Thymus (tissue), 11 donors: ENCODE results near the gene ACTN4. TPM values are rescaled to one million over a fixed set of nuclear protein-coding genes. Genes with fewer than 3 reads are reported as not detected.
A peak's percentile ranks its signal among the peaks of the same experiment; 100 is the strongest.
"Not testable (repeated sequence)": the region's sequence is repeated elsewhere in the genome, so short reads cannot be mapped to it uniquely, and the experiment has no call there.

Experiments
- DNase-seq, 9 donors: peaks; one replicate each; pipeline ENCODE4 v3.0.0-alpha.2; 2013; ENCODE audit warnings: low spot score in 9 of 9, low read depth in 6 of 9, missing footprints in 1 of 9
- H3K27ac ChIP-seq, 2 donors: one replicate each; pipeline ENCODE4 v1.5.1; 2013; ENCODE audit warnings: control low read depth in 1 of 2, low read depth in 1 of 2, low read length in 1 of 2, mild to moderate bottlenecking in 1 of 2, moderate library complexity in 1 of 2
- H3K27me3 ChIP-seq, 2 donors: one replicate each; pipeline ENCODE4 v1.5.1; 2013; ENCODE audit warnings: low read length in 1 of 2; ENCODE audit not compliant: control insufficient read depth in 2 of 2, insufficient read depth in 1 of 2
- H3K36me3 ChIP-seq, 2 donors: one replicate each; pipeline ENCODE4 v1.5.1; 2013; ENCODE audit warnings: low read length in 1 of 2, mild to moderate bottlenecking in 1 of 2, moderate library complexity in 1 of 2; ENCODE audit not compliant: control insufficient read depth in 2 of 2, insufficient read depth in 2 of 2
- H3K4me1 ChIP-seq, 2 donors: one replicate each; pipeline ENCODE4 v1.5.1; 2013; ENCODE audit warnings: low read length in 2 of 2; ENCODE audit not compliant: control insufficient read depth in 2 of 2, insufficient read depth in 2 of 2
- H3K4me3 ChIP-seq, 2 donors: one replicate each; pipeline ENCODE4 v1.5.1; 2013; ENCODE audit warnings: low read length in 2 of 2, control low read depth in 1 of 2, mild to moderate bottlenecking in 1 of 2
- H3K9me3 ChIP-seq, 2 donors: one replicate each; pipeline ENCODE4 v1.5.1; 2013; ENCODE audit warnings: low read length in 1 of 2, mild to moderate bottlenecking in 1 of 2; ENCODE audit not compliant: control insufficient read depth in 2 of 2, insufficient read depth in 1 of 2
- WGBS: extraction: QIAGEN DNeasy Blood & Tissue Kit; methylation state at CpG from one replicate; pipeline ENCODE4 v1.1.7; 2013; 5-methylcytosine and 5-hydroxymethylcytosine counted together
- polyA plus RNA-seq: library from polyadenylated mRNA; stranded (reverse); fragments of 200-250 nt; gene quantifications from one replicate; pipeline ENCODE4 v1.2.3, GENCODE V29; 2013
- total RNA-seq: library from RNA; stranded (reverse); fragments of 120-200 nt; gene quantifications from one replicate; pipeline ENCODE4 v1.2.4, GENCODE V29; 2013
- donor health status: healthy.

The ACTN4 gene
- total and polyA plus RNA-seq, 2 donors, result 23.8 to 124 TPM

DNA sequence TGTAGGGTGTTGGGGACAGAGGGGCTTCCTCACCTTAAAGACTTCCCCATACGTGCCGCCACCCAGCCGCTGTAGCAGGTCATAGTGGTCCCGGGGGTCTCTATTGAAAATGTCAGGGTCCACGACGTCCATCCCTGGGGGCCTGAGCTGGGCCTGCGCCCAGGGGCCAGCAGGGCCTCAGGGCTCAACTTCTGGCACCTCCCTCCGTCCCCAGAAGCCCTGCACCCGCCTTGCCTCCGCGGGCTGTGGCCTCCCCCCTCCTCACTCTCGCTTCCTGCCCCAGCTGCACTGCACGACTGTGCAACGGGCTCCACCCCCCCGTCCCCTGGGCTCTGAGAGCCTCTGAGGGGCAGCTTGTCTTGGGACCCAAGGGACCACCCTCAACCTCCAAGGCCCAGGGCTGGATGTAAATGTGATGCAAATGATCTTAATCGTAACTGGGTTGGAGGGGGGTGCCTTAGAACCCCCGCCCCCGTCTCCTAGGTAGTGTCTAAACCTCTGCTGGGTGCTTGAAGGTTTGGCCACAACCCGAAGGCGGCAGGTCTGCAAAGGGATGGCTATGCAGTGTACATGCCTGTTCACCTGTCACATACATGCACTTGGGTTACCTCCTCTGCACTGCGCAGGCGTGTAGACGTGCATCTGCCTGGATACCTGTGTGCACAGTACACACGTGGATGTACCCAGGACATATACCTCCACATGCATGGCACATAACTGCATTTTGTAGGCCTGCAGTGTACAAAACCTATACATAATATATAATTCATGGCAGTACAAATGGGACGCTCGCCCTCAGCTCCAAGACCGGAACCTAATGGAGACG, 29.5 kb upstream of the ACTN4 start, which contains the start of gene MAP4K1:
Gene MAP4K1, minus strand, starts transcription at position 190 of the 826 bp plus-strand sequence. Its CDS starts 58 bp downstream, at position 132.
- peaks cover 15 to 26% of the 10 kb centered on the region in 2 donors for H3K4me1 ChIP-seq
- H3K27ac ChIP-seq, result peak within 1 kb of the TSS; percentile 88 to 91
- 5% methylated on average over 28 of the region's 28 CpGs for WGBS
- H3K9me3 ChIP-seq, result peaks cover 0 to 6% of the 10 kb centered on the region in 2 donors
- no peaks in the 10 kb centered on the region for H3K27me3 ChIP-seq
- H3K4me3 ChIP-seq, result peak within 1 kb of the TSS; percentile 66 to 84
- peaks cover 22 to 38% of the 10 kb centered on the region in 2 donors for H3K36me3 ChIP-seq
- DNase-seq, result peak; percentile 41 to 86 (median 62)

DNA sequence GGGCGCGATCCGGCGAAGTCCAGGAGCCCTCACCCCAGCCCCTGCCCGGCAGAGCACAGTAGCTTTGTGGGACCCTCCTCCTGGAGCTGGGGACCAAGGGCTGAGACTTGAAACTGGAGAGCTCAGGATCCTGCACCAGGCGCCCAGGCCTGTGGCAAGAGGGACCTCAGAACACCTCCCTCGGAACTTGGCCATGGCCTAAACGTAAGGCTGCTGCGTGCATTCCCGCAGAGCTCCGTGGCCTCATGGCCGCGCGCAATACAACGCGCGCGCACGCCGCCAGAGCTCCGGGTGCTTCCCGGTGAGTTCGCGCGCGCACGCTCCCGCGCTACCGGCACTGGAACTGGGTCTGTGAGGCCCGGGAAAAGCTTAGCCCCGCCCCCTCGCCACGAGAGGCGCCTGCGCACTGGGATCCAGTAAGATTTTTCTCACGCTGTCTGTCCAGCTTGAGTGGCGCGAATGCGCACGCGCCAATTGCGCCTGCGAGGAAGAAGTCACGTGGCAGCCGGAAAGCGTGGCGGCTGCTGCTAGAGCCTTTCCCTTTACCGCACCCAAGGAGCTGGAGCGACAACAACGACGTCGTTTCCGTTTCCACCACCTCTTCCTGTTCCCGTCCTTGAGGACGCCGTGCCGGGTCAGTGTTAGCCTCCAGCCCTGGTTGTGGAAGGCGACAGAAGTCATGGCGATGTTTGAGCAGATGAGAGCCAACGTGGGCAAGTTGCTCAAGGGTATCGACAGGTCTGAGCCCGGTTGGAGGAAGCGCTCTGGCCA, 28.7 kb upstream of the ACTN4 start, which contains the start of gene EIF3K:
Gene EIF3K, plus strand, starts transcription at position 599 of the 771 bp plus-strand sequence. Its CDS starts 81 bp downstream, at position 680.
- peaks cover 0 to 6% of the 10 kb centered on the region in 2 donors for H3K9me3 ChIP-seq
- WGBS, result 2% methylated on average over 64 of the region's 64 CpGs
- no peaks in the 10 kb centered on the region for H3K27me3 ChIP-seq
- DNase-seq, result peak; percentile 97 to 100 (median 99)
- H3K4me3 ChIP-seq, result peak within 1 kb of the TSS; percentile 66 to 84
- peaks cover 15 to 26% of the 10 kb centered on the region in 2 donors for H3K4me1 ChIP-seq
- peak within 1 kb of the TSS; percentile 88 to 91 for H3K27ac ChIP-seq
- peaks cover 24 to 36% of the 10 kb centered on the region in 2 donors for H3K36me3 ChIP-seq

DNA sequence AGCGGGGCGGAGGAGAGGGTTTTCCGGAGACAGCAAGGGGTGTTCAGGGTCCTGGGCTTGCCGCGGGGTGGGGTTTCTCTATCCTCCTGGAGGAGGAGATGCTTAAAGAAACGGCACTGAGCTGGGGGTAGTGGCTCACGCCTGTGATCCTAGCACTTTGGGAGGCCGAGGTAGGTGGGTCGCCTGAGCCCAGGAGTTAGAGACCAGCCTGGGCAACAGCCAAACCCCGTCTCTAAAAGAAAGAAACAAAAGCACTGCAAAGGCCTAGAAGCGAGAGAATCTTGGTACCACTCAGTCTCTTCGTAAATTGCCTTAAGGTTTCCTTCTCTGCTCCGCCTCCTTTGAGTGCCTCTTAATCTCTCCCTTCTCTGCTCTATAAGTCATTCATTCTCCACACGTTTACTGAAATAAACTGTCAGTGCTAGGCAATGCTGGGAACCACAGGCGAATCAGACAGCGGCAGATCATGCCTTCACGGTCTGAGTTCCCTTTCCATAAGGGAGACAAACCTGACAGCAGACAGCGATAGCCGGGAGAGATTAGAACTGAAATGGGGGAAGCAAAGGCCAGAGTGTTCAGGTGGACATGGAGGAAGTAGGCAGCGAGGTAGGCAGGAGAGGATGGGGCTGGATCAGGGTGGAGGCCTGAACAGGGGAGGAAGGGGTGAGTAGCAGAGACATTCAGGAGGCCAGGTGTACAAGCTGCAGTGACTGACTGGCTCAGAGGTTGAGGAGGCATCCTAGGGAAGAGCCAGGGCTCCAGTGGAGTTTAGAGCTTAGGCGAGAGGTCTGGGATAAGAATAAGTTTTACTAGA, 27.9 kb upstream of the ACTN4 start:
- Histone ChIP-seq H3K27ac (peak overlapping the region; percentile 62 to 91), H3K4me1 (peaks cover 15 to 26% of the 10 kb centered on the region in 2 donors), H3K4me3 (peak overlapping the region; percentile 66 to 84), H3K36me3 (peaks cover 32 to 38% of the 10 kb centered on the region in 2 donors), H3K9me3 (peaks cover 0 to 6% of the 10 kb centered on the region in 2 donors), H3K27me3 (no peaks in the 10 kb centered on the region)
- 20% methylated on average over 21 of the region's 21 CpGs for WGBS
- DNase-seq, result no peak

- WGBS, result 99% methylated on average over 3 of the region's 3 CpGs
- Histone ChIP-seq H3K9me3 (no peaks in the 10 kb centered on the region), H3K27ac (no peak overlapping the region), H3K4me1 (peaks cover 4 to 5% of the 10 kb centered on the region in 2 donors), H3K27me3 (no peaks in the 10 kb centered on the region), H3K36me3 (peaks cover 73 to 89% of the 10 kb centered on the region in 2 donors), H3K4me3 (no peak overlapping the region)
- DNase-seq, result no peak
Measured at GRCh38 chr19:38624822-38625221, 22.6 kb upstream of the ACTN4 start.

- Histone ChIP-seq H3K4me3 (no peak overlapping the region), H3K36me3 (peaks cover 66 to 84% of the 10 kb centered on the region in 2 donors), H3K27ac (no peak overlapping the region), H3K27me3 (no peaks in the 10 kb centered on the region), H3K9me3 (no peaks in the 10 kb centered on the region), H3K4me1 (no peaks in the 10 kb centered on the region)
- no peak for DNase-seq
- WGBS, result over 99% methylated on average over 4 of the region's 4 CpGs
Measured at GRCh38 chr19:38626401-38626800, 21.0 kb upstream of the ACTN4 start.

GRCh38 chr19:38629568-38629967, 17.9 kb upstream of the ACTN4 start:
- no peak for DNase-seq
- H3K4me3 ChIP-seq, result no peak overlapping the region
- no peaks in the 10 kb centered on the region for H3K9me3 ChIP-seq
- no peak overlapping the region for H3K27ac ChIP-seq
- no peaks in the 10 kb centered on the region for H3K27me3 ChIP-seq
- peaks cover 52 to 72% of the 10 kb centered on the region in 2 donors for H3K36me3 ChIP-seq
- no peaks in the 10 kb centered on the region for H3K4me1 ChIP-seq
- WGBS, result 97% methylated on average over 6 of the region's 6 CpGs

DNA sequence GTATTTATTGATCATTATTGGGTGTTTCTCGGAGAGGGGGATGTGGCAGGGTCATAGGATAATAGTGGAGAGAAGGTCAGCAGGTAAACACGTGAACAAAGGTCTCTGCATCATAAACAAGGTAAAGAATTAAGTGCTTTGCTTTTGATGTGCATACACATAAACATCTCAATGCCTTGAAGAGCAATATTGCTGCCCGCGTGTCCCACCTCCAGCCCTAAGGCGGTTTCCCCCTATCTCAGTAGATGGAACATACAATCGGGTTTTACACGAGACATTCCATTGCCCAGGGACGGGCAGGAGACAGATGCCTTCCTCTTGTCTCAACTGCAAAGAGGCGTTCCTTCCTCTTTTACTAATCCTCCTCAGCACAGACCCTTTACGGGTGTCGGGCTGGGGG, 16.1 kb upstream of the ACTN4 start:
- not testable (repeated sequence) for H3K9me3 ChIP-seq, H3K4me3 ChIP-seq, H3K4me1 ChIP-seq, H3K27me3 ChIP-seq, DNase-seq, H3K27ac ChIP-seq
- H3K36me3 ChIP-seq, result peaks cover 56 to 66% of the 10 kb centered on the region in 2 donors
- WGBS, result 96% methylated on average over 11 of the region's 11 CpGs

DNA sequence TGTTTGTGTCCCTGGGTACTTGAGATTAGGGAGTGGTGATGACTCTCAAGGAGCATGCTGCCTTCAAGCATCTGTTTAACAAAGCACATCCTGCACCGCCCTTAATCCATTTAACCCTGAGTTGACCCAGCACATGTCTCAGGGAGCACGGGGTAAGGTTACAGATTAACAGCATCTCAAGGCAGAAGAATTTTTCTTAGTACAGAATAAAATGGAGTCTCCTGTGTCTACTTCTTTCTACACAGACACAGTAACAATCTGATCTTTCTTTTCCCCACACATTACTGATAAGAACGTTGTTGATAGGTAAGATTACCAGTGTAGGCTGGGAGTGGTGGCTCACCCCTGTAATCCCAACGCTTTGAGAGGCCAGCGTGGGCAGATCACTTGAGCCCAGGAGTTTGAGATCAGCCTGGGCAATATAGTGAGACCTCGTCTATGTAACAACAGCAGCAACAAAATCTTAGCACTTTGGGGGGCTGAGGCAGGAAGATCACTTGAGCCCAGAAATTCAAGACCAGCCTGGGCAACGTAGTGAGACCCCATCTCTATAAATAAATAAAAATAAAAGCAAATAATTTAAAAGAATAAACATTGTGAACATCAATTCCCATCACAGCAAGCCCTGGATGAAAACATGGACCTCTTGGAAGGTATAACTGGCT, 15.5 kb upstream of the ACTN4 start:
- peaks cover 52 to 59% of the 10 kb centered on the region in 2 donors for H3K36me3 ChIP-seq
- H3K9me3 ChIP-seq, H3K4me3 ChIP-seq, H3K27me3 ChIP-seq, H3K27ac ChIP-seq, DNase-seq, H3K4me1 ChIP-seq: not testable (repeated sequence)
- WGBS, result 98% methylated on average over 7 of the region's 7 CpGs
